HEK293T (cell line): ENCODE measurements around the gene FBXL17.

Experiments used
- ARNT ChIP-seq: fragments of 450-650 bp; IDR thresholded peaks from 2 replicates; pipeline ENCODE4 v1.6.1; 2017; ENCODE audit warnings: mild to moderate bottlenecking
- BHLHE40 ChIP-seq: fragments of 450-650 bp; IDR thresholded peaks from 2 replicates; pipeline ENCODE4 v1.6.1; 2016; ENCODE audit warnings: mild to moderate bottlenecking, moderate library complexity, borderline replicate concordance
- ELF4 ChIP-seq: fragments of 450-650 bp; IDR thresholded peaks from 2 replicates; pipeline ENCODE4 v1.6.1; 2017; ENCODE audit warnings: antibody characterized with exemption
- FOXK2 ChIP-seq: fragments of 450-650 bp; IDR thresholded peaks from 2 replicates; pipeline ENCODE4 v1.6.1; 2016; ENCODE audit warnings: mild to moderate bottlenecking
- FOXM1 ChIP-seq: fragments of 450-650 bp; IDR thresholded peaks from 2 replicates; pipeline ENCODE4 v1.6.1; 2017; ENCODE audit warnings: mild to moderate bottlenecking, borderline replicate concordance
- HDGF ChIP-seq: fragments of 450-650 bp; IDR thresholded peaks from 2 replicates; pipeline ENCODE4 v1.6.1; 2017; ENCODE audit warnings: antibody characterized with exemption, borderline replicate concordance
- L3MBTL2 ChIP-seq: fragments of 450-650 bp; conservative IDR thresholded peaks from 2 replicates; pipeline ENCODE4 v1.6.1; 2016; ENCODE audit warnings: mild to moderate bottlenecking
- NFRKB ChIP-seq: fragments of 450-650 bp; IDR thresholded peaks from 2 replicates; pipeline ENCODE4 v1.6.1; 2016; ENCODE audit warnings: mild to moderate bottlenecking, moderate library complexity
- PKNOX1 ChIP-seq: fragments of 450-650 bp; IDR thresholded peaks from 2 replicates; pipeline ENCODE4 v1.6.1; 2016
- SP1 ChIP-seq: fragments of 450-650 bp; IDR thresholded peaks from 2 replicates; pipeline ENCODE4 v1.6.1; 2017
- SUZ12 ChIP-seq: fragments of 450-650 bp; IDR thresholded peaks from 2 replicates; pipeline ENCODE4 v1.6.1; 2016; ENCODE audit warnings: mild to moderate bottlenecking
- TARDBP ChIP-seq: fragments of 450-650 bp; IDR thresholded peaks from 2 replicates; pipeline ENCODE4 v1.6.1; 2016
- ZNF384 ChIP-seq: fragments of 450-650 bp; IDR thresholded peaks from 2 replicates; pipeline ENCODE4 v1.6.1; 2016

GRCh38 chr5:108146222-108146621, 235.7 kb downstream of the FBXL17 start:
- TF ChIP-seq BHLHE40: no peak
- no peak for TF ChIP-seq FOXK2
- no peak for TF ChIP-seq L3MBTL2
- no peak for TF ChIP-seq FOXM1
- TF ChIP-seq NFRKB: no peak
- TF ChIP-seq SUZ12: no peak
- TF ChIP-seq TARDBP: no peak
- TF ChIP-seq PKNOX1: no peak
- no peak for TF ChIP-seq ARNT
- TF ChIP-seq ZNF384: no peak
- no peak for TF ChIP-seq SP1
- TF ChIP-seq ELF4: no peak
- no peak for TF ChIP-seq HDGF
